HG02623 (cell line): Measurements from ENCODE around the gene FKBP2.

Experiments used
- ATAC-seq: cut with Tn5 transposase; IDR thresholded peaks from one replicate; pipeline ENCODE4 v1.9.1; 2021; ENCODE audit warnings: moderate library complexity; ENCODE audit not compliant: unreplicated experiment

FKBP2 gene

DNA sequence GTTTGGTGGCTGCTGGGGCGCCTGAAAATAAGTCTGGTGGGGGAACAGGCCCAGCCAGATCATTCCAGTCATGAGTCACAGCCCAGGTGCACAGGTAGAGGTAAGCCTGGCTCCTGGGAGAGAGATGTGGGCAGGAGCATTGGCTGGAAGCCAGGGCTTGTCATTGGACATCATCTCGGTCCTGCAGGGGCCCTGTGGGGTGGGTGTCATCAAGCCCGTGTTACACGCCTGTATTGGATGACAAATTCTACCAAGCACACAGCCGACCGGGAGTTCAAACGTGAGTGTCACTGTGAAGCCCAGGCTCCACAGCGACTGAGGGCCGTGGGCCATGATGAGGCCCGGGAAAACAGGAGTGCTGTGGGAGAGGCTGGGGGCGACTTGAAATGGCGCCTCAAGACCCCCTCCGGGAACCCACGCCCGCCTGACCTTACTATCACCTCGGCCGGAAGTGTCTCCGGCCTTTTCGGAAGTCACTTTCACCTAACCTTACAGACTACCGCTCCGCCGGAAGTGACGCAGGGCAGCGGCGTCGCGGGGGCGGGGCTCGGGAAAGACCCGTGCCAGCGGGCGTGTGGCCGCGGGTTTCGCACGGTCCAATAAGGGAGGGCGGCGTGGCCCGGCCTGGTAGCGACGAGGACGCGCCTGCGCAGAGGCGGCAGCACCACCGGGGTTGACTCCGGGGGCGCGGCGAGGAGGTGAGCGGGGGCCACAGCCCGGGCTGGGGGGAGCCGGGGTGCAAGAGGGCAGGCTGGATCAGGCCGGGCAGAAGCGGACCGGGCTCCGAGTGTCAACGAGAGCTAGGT, at the start of gene FKBP2:
Gene FKBP2 (plus strand): TSS at position 661 of the 806 bp plus-strand sequence. CDS start 1,293 bp downstream, outside the sequence.
- peak; percentile 51 for ATAC-seq

DNA sequence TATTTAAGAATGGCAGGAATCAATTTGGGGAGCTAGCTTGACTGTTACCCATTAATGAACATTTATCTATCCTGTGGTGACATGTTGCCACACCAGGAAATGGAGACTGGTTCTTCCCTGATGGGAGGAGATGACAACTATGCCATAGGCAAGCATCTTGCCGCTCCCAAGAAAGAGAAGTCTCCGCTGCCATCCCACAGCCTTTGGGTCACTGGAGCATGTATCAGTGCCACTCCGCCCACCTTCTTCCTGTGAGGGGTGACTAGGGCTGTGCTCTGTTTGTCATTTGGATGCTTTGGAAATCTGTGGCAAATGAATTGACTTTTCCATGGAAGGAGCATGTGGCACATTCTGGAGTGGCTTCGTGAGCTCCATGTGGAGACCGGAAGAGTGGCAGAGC, 48.5 kb upstream of the FKBP2 start:
- no peak for ATAC-seq

DNA sequence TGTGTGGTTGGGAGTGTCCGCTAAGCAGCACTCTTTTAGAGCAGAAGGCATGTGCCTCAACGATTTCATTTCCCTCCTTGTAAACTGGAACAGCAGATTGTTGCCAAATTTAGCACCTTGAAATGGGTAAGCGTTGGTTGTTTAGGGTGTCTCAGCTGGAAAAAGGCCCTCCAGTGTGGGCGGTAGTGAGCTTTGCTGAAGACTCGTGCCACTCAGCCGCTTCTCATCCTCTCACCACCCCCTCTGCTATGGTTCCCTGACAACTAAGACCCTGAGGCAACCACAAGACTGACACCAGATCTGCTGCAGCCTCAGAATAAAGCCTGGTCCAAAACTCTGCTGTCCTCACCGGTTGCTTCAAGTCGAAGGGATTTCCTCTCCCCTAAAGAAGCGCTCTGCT, 44.3 kb upstream of the FKBP2 start:
- ATAC-seq, result no peak

DNA sequence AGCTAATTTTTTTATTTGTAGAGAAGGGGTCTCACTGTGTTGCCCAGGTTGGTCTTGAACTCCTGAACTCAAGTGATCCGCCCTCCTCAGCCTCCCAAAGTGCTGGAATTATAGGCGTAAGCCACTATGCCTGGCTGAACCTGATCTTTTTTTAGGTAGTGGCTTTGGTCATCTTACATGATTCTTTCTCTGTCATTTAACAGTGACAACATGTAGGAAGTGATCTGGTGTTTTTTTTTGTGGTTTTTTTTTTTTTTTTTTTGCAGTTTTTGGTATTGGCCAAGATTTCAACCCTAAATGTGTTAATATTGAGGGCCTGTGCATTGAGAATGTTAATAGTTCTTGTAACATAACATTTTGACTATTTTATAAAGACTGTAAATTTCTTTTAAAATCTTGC, 42.4 kb upstream of the FKBP2 start:
- no peak for ATAC-seq

DNA sequence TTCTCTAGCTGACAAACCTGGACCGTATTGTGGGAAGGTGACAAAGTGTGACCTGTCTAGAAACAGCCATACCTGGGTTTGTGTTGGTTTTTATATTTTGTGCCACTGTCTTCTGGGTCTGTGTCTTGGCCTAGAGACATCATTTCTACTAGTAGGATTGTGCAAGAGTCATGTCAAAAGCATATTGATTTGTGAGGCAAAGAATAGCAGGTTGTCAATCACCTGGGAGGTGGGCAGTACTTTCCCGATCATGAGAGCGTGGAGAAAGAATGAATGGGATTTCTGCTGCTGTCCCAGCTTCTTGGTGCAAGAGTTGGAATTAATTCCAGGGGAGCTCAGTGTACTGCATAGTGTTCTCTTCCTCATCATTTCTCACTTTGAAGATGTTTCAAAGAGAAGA, 39.4 kb upstream of the FKBP2 start:
- no peak for ATAC-seq

DNA sequence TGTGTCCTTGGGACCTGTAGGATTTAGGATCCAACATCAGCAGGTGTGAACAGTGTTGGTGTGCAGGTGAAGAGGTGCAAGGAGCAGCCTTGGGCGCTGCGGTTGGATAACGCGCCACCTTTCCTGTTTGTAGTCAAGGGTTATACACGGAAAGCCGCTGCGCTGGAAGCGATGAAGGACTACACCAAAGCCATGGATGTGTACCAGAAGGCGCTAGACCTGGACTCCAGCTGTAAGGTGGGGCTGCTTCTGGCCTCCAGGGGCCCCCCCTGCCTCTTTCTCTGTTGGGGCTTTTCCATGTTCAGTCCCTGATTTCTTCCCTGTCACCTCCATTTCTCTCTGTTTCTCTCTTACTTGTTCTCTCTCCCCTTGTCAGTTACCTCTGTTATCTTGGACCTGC, 37.9 kb upstream of the FKBP2 start:
- ATAC-seq, result no peak

DNA sequence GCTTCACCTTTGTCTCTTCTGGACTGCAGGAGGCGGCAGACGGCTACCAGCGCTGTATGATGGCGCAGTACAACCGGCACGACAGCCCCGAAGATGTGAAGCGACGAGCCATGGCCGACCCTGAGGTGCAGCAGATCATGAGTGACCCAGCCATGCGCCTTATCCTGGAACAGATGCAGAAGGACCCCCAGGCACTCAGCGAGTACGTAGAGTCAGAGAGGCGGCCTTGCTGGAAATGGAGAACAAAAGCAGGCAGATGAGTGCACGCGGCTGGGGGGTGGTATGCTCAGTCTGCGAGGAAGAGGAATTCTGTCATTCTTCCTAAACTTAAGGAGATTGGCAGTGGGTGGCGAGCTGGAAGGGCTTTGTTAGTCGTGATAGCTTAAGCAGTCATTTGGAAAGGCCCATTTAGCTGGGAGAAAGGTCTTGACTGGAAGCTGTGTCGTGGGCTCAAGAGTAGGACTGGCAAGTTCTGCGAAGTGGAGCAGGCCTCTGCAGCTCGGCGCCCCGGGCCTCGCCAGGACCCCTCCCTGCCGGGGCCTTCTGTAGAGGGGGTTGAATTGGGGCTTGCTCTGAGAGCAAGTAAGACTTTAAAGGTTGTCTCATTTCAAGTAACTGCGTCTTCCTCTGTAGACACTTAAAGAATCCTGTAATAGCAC, 37.3 kb upstream of the FKBP2 start:
- no peak for ATAC-seq

DNA sequence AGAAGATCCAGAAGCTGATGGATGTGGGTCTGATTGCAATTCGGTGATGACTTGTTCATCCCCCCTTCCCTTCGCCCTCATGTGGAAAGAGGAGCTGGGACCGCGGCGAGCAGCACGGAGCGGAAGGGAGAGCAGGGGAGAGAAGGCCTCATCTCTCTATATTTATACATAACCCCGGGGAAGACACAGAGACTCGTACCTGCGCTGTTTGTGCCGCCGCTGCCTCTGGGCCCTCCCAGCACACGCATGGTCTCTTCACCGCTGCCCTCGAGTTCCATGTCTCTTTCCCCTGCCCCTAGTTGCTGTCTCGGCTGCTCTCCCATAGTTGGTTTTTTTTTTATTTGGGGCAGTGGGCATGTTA, 36.8 kb upstream of the FKBP2 start:
- ATAC-seq, result no peak

DNA sequence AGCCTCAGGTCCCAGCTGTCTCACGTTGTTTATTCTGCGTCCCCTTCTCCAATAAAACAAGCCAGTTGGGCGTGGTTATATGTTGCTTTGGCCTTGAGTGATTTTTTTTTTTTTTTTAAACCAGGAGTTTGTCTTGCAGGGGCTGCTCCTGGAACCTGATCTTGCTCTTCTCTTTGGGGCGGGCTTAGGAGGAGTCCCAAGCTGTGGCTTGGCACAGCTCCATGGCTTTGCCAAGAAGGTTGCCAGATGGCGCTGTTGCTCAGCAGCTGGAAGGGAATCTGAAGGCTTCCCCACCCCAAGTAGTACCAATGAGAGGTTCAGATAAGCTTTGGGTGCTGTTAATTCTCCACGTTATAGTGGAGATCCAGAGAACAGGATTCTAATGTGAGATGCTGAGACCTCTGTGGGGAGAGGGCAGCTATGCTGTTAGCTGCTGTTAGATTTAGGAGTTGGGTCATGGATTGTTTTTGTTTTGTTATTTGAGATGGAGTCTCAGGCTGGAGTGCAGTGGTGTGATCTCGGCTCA, 36.4 kb upstream of the FKBP2 start:
- ATAC-seq, result no peak

DNA sequence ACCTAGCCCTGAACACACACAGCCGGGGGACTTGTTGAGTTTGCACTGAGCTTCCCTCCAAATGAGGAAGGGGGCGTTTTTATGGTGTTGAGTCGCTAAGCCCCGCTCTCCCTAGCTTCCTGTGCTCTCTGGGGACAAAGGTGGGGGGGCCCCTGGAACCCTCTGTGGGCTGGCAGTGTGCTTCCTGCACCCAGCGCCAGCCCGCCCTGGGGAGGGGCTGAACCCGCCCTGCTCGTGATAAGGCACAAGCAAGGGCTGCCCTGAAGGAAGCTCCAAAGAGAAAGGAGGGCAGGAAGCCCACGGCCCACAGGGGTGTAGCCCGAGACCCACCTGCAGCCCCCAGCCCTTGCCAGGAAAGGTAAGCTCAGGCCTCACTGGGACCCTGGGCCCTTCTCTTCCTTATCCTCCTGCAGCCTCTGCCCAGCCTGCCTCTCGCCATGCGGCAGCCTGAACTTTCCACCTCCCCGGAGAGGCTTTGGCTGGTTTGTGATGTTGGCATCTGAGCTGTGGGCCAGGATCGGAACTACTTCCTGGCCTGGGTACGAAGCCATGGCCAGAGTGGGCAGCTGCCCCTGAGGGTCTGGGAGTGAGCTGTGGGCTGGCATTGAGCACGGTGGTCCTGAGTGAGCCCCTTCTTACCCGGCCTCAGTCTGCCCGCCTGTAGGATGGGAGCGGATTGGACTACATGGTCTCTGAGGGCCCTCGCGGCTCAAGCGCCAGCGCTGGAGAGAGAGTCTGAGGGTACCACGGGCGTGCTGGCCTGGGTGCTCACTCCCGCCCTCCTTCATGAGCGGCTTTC, 34.2 kb upstream of the FKBP2 start, which contains the start of gene FERMT3:
Gene FERMT3 (plus strand): TSS at position 265 of the 799 bp plus-strand sequence. CDS start 644 bp downstream, outside the sequence.
- no peak for ATAC-seq

DNA sequence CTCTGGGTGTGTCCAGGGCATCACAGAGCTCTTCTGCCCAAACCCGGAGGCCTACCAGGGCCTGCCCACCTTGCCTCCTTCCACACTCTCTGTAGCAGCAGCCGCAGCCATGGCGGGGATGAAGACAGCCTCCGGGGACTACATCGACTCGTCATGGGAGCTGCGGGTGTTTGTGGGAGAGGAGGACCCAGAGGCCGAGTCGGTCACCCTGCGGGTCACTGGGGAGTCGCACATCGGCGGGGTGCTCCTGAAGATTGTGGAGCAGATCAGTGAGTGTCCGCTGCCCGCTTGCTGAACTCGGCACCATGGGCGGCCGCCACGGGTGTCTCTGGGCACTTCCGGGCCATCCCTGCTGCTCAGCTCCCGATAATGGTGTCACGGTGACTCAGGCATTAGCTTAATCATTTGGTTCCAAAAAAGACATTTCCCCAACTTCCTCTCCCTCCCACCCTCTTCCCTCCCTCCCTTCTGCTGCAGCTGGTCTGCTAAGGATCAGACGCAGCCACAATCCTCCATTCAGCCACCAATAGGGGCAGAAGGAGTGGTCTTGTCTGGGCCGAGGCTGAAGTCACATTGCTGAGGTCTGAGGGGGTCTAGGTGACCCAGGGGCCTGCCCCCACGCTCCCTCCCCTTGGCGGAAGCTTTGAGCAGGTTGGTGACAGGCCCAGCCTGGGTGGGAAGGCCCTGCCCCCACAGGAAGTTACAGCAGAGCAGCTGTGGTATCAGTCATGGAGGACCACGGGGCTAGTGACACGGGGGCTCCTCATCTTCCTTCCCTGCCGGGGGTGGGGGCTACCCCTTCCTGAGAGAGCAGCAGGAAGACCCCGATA, 33.4 kb upstream of the FKBP2 start:
- ATAC-seq, result peak; percentile 44

DNA sequence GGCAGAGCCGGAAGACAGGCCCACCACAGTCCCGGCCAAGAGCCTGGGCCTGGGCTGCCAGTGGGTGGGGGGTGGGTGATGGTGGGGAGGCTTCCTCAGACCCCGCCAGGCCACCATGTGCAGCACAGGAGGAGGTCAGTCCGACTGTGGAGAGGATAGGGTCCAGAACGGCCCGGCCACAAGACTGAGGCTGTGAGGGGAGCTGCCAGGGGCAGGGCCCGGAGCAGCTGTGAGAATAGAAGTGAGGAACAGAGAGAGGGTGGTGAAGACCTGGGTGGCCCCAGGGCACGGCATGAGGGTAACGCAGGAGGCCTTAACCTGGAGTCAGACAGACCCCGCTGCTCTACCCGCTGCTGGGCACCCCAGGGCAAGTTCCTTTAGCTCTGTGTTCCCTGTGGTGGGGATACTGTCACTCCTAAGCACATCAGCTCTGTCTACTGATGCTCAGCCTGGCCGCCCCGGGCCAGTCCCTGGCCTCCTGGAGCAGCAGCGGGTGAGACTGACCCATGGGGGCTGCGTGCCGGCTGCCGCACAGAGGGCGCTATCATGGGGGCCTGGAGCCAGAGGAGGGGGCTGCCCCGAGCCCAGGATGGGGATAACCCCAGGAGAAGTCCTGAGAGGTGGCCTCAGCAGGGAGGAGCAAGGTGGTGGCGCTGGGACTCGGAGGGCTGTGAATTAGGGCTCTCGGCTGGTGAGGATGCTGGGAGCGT, 32.7 kb upstream of the FKBP2 start:
- no peak for ATAC-seq

DNA sequence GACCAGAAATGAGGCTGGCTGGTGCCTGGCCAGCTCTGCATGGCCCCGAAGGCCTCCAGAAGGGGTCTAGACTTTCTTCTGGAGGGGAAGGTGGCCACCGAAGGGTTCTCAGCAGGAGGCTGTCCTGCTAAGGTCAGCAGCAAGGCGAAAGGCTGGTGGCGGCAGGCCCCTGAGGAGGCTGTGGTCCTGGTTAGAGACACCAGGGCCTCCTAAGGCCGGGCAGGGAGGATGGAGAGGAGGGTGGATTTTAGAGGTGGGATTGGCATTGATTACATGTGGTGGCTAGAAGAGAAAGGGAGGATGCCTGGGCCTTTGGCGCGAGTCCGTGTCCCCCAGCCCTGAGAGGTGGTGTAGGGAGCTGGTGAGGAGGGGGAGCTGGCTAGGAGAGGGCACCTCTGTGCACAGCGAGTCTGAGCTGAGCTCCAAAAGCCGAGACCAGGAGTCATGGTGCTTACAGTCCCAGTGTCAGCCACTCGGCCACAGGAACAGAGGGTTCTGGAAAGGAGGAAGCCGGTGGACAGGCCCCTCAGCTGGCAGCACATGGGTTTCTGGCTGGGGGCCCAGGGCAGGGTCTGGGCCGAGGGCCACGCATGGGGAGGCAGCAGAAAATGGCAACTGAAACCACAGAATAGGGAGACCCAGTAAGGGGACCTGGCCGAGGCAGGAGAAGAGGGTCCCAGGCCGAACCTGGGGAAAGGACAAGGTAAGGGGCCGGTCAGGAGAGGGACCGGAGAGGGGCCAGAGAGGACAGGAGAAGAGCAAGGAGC, 31.9 kb upstream of the FKBP2 start:
- no peak for ATAC-seq

DNA sequence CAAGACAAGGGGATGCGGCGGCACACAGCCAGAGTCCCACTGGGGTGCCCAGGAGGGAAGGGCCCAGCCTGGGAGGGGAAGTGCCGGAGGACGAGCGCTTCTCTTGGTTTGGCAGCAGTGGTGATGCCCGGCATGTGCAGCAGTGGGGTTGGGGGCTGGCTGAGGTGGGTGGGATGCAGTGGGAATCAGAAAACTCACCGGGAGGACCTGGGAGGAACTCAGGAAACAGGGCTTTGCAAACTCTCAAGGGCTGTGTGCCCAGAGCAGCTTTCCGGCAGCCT, 31.4 kb upstream of the FKBP2 start:
- ATAC-seq, result no peak

DNA sequence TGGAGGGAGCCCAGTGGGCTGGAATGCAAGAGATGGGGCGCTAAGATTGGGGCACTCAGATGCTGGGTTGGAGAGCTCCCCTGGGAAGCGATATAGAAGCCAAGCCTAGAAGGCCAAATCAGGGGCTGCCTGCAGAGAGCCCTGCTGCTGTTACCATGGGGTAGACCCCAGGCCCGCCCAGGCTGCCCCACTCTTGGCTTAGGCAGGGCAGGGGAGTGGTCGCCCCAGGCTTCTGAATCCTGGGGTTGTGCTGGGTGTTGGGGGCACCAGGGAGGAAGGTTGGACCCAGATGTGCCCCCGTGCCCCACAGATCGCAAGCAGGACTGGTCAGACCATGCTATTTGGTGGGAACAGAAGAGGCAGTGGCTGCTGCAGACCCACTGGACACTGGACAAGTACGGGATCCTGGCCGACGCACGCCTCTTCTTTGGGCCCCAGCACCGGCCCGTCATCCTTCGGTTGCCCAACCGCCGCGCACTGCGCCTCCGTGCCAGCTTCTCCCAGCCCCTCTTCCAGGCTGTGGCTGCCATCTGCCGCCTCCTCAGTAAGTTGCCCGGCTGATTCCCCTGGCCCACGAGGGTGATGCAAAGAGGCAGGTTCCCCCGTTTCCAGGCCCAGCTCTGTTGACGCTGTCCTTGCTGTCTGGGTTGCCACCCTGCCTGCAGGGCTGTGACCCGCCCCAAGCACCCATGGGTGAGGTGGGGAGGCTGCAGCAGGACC, 30.4 kb upstream of the FKBP2 start:
- ATAC-seq, result no peak

DNA sequence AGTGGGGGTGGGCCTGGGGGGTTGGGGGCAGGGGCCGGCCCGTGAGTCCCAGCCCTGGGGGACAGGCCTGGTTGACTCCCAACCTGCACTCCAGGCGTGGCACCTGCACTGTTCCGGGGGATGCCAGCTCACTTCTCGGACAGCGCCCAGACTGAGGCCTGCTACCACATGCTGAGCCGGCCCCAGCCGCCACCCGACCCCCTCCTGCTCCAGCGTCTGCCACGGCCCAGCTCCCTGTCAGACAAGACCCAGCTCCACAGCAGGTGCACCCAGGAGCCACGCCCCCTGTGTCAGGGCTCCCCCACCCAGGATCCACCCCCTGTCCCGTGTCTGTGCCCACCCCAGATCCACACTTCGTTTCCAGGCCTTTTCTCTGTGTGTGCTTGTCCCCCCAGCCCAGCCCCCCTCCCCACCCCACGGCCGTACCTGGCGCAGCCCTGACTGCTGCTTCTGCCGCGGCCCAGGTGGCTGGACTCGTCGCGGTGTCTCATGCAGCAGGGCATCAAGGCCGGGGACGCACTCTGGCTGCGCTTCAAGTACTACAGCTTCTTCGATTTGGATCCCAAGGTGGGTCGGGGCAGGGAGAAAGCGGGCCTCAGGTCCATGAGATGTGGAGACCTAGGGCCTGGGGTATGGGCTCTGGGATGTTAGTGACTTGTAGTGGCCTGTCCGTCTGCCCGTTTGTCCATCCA, 29.6 kb upstream of the FKBP2 start:
- no peak for ATAC-seq

DNA sequence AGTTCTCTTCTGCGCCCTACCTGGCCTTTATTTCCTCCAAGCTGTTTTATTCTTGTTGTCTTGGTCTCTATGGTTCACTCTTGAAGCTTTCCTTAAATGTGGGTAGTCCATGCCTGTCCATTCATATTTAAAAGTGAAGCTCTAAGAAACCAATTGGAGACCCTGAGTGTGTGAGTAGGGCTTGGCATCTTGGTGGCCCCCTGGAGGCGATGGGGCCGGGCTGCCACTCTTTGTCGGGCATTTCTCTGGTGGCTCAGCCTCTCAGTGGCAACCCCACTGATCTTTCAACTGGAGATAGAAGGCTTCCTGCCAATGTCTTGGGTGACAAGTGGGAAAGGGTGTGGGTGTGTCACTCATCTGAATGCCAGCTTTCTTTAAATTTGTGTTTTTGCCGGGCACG, 24.0 kb upstream of the FKBP2 start:
- no peak for ATAC-seq
